Measurements from ENCODE around the gene FAT1. TPM values are rescaled to one million over a fixed set of nuclear protein-coding genes. Genes with fewer than 3 reads are reported as not detected.

Gene FAT1
- total and polyA plus RNA-seq, 9 of the 15 experiments (the other 6 are each of a cell fraction or from before 2014, with no cell fraction given): 6.0 to 38.4 (median 21.4) TPM

GRCh38 chr4:186644311-186644638 is 79.4 kb downstream of the FAT1 start:
- H2AFZ ChIP-seq (ENCODE audit: low read depth, low read length): no peak overlapping the region; the same call in 1 of the 2 replicates

More at GRCh38 chr4:186644311-186644638, 79.4 kb downstream of the FAT1 start:
- H3K27me3 ChIP-seq (ENCODE audit: control insufficient read depth in 2 of 2, insufficient read depth in 2 of 2, low read length in 2 of 2): no peaks in the 10 kb centered on the region
- 26% methylated on average over 2 of the region's 2 CpGs for WGBS (ENCODE audit: insufficient coverage, low coverage, missing lambda C conversion rate)
- no peaks in the 10 kb centered on the region; a peak in 2 of 5 replicates for H3K4me1 ChIP-seq (replicated peaks in 1 of 2; ENCODE audit: control insufficient read depth in 2 of 2, insufficient read depth in 2 of 2, low read length in 2 of 2)
- no peaks in the 10 kb centered on the region for H3K9me1 ChIP-seq (ENCODE audit: control insufficient read depth, insufficient read depth, low read length)
- H3K4me3 ChIP-seq: no peak overlapping the region
- H3K9me3 ChIP-seq (replicated peaks; ENCODE audit: control insufficient read depth, insufficient read depth, low read depth, low read length): no peaks in the 10 kb centered on the region
- H3K9ac ChIP-seq (ENCODE audit: insufficient read depth in 1 of 2, low read depth in 2 of 2, low read length in 2 of 2): no peak overlapping the region
- H3K36me3 ChIP-seq (ENCODE audit: control insufficient read depth, insufficient read depth, low read length): no peaks in the 10 kb centered on the region
- POLR2A ChIA-PET: no interaction called here
- TF ChIP-seq PTBP1 (IDR thresholded peaks at IDR 0.05; ENCODE audit: low read depth, low read length): no peak
- no peak for TF ChIP-seq ZNF766 (CRISPR knock-in tag; conservative IDR thresholded peaks at IDR 0.05)
- TF ChIP-seq GTF2F1 (IDR thresholded peaks at IDR 0.05; ENCODE audit: low read depth, low read length): no peak
- TF ChIP-seq ATF3 (IDR thresholded peaks at IDR 0.05): peak; percentile 5; the same call in 1 of the 2 replicates
- no peak for TF ChIP-seq ATF3 (CRISPR knock-in tag; conservative IDR thresholded peaks at IDR 0.05)
- TF ChIP-seq FOSL1 (tag; conservative IDR thresholded peaks at IDR 0.05): peak; percentile 90
- no peak for TF ChIP-seq NR2C2 (CRISPR knock-in tag; IDR thresholded peaks at IDR 0.05)
- TF ChIP-seq NR2C2 (tag; IDR thresholded peaks at IDR 0.05): peak; percentile 65
- TF ChIP-seq SETDB1 (IDR thresholded peaks at IDR 0.05; ENCODE audit: low read length): no peak
- no peak for TF ChIP-seq HDAC6 (IDR thresholded peaks at IDR 0.05; ENCODE audit: low read depth, low read length)
- H3K27ac ChIP-seq (ENCODE audit: extremely low read depth, low read depth, low read length): peak overlapping the region; percentile 29; the same call in 1 of the 3 replicates
- DNase-seq (ENCODE audit: extremely low read depth in 1 of 4, low spot score in 3 of 4) (no peak), ATAC-seq (no peak), FAIRE-seq (no peak)
- H3K4me2 ChIP-seq (ENCODE audit: insufficient read depth, low read length): no peak overlapping the region
- in situ Hi-C loops (cut with MboI) (no loop called here), intact Hi-C loops (cut with micrococcal nuclease) (no loop called here)
- CTCF ChIA-PET (ENCODE audit: low intra/inter-chr PET ratio): no interaction called here
- no peaks in the 10 kb centered on the region for H4K20me1 ChIP-seq (replicated peaks; ENCODE audit: control insufficient read depth, insufficient read depth, low read length)
- no peaks in the 10 kb centered on the region for H3K79me2 ChIP-seq (ENCODE audit: control insufficient read depth, insufficient read depth, low read length)
- BruUV-seq (replicated peaks): no TSS peak
